HG03457 (cell line): Measurements from ENCODE around the gene KLF3.
A peak's percentile ranks its signal among the peaks of the same experiment; 100 is the strongest.

Experiments
- ATAC-seq: cut with Tn5 transposase; IDR thresholded peaks from one replicate; pipeline ENCODE4 v1.9.1; 2021; ENCODE audit warnings: moderate number of reproducible peaks; ENCODE audit not compliant: unreplicated experiment

The KLF3 gene

DNA sequence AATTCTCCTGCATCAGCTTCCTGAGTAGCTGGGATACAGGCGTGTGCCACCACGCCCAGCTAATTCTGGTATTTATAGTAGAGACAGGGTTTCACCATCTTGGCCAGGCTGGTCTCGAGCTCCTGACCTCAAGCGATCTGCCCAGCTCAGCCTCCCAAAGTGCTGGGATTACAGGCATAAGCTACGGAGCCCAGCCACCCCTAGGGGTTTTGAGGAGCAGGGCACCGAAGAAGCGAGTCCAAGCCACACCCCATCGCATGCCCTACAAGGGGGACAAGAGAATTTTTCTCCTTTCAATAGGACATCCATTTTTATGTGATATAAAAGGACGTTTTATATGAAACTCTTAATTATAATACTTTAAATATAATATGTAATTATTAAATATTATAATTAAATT is 13.9 kb upstream of the KLF3 start:
- ATAC-seq = no peak

DNA sequence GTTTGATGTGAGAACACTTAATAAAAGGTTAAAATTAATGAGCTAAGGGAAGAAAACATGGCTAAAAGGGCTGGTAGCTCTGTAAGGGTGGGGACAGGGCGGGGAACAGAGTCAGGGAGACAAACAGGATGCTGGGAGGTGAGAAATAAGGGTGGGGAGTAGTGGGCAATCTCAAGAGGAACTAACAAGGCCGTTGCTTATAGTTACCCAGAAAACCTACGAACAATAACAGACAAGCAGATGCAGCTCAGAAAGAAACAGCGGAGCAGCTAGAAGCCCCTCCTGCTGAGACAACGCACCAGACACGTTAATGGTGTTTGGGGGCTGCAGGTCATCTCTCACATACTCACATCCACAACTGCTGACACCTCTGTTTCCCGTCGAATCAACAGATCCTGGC is 9.7 kb upstream of the KLF3 start:
- ATAC-seq = no peak

DNA sequence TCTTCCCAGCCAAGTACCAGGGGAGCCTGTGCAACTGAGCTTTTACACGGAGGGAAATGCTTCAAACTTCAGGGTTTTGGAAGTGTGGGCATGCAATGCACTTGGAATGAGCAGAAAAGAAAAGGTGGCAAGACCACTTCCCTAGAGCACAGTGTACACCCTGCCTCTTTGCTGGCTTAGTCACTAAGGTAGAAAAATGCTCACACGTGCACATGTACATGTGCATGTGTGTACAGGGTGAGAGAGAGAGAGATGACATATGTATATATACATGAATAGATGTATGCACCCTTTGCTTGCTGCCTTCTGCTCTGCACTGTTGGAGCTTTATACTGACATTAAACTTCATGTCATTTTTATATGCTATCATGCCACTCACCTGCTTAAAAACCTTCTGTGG is 7.9 kb upstream of the KLF3 start:
- no peak for ATAC-seq

DNA sequence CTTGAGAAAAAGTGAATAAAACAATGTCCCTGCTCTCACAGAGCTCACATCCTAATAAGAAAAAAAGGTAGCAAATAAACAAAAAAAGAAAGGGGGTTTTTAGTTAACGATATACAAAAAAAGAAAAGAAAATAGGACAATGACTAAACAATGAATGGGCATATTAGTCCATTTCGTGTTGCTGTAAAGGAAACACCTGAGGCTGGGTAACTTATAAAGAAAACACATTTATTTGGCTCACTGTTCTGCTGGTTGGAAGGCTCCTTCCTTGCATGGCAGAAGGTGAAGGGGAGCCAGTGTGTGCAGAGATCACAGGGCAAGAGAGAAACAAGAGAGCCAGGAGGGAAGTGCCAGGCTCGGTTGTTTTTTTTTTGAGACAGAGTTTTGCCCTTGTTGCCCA is 4.7 kb upstream of the KLF3 start:
- ATAC-seq = no peak

DNA sequence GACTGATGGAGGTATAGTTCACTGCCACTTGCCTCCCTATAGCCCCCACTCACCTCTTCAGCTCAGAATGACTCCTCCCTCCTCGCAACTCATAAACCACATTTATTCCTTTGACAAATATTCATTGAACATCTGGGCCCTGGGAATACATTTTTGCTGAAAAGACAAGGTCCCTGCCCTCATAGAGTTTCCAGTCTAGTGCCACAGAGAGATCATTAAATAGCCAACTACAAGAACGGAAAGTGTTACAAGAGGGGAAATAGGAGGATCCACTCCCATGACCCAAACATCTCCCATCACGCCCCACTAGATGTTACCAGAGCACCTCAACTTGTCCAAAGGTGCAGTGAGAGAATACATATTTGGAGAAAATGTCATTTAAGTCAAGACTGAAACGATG is 3.2 kb upstream of the KLF3 start:
- ATAC-seq = no peak

DNA sequence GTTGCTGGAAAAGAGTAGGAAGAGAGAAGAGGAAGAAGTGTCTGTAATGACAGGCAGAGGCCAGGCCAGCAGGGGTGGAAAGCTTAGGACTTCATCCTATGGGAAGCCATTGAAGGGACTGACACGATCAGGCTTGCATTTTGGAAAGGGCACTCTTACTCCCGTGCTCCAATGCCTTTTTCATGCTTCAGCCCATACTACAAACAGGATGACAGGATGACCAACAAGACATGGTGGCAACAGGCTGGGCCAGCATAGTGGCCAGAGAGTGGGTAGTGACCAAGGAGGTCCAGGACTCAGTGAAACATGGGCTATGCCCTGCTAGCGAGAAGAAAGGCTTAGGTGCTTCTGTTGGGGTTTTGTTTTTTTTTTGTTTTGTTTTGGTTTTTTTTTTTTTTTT is 2.6 kb upstream of the KLF3 start:
- no peak for ATAC-seq

DNA sequence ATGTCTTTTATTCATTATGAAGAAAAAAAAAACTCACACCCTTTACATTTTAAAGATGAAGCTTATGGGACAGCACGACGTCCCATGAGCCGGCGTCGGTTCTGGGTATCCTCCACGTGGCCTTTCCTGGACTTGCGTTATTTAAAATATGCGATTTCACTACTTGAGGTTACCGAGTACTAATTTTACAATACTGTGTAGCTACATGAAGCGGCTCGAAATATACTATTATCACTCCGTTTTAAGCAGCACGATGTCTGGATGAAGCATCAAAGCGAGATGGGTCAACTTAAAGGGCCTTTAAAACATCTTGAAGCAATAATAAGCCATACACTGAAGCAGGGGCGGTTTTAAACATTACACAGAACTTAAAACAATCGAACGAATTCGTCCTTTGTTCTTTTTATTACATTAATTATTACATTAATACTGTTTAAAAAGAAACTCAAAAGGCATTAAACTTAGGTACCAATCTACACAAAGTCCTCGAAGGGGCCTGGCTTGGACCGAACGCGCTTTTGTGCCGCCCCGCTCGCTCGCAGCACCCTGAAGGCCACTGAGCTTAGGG is 1.4 kb upstream of the KLF3 start:
- no peak for ATAC-seq

DNA sequence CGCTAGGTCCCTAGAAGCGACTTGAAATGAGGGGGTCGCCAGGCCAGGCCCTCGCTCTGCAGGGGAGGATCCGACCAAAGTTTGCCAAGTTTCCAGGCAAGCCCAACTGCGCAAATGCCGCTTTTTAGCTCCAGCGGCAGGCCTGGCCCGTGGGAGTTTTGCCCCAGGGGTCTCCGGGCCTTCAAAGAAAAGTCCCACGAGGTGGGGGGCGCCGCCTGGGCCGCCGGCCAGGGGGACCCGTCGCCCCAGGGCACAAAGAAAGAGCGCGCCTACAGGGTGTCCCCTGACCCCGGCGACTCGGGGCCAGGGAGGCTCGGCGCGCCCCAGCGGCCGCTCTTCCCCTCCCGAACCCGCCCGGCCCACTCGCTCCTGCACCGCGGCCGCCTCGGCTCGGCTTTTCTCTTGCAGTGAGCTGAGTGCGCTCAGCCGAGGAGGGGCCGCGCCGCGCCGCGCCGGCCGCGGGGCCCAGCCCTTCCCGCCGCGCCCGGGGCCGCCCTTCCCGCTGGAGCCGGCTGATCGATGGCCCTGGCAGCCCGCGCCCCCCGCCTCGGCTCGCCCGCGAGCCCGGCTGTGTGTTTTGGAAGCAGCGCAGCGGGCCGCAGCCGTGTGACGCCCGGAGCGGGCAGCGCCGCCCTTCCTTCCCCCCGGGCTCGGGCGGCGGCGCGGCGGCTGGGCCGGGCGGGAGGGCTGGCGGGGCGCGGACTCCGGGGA is 754 bp upstream of the KLF3 start:
- ATAC-seq = peak; percentile 20

DNA sequence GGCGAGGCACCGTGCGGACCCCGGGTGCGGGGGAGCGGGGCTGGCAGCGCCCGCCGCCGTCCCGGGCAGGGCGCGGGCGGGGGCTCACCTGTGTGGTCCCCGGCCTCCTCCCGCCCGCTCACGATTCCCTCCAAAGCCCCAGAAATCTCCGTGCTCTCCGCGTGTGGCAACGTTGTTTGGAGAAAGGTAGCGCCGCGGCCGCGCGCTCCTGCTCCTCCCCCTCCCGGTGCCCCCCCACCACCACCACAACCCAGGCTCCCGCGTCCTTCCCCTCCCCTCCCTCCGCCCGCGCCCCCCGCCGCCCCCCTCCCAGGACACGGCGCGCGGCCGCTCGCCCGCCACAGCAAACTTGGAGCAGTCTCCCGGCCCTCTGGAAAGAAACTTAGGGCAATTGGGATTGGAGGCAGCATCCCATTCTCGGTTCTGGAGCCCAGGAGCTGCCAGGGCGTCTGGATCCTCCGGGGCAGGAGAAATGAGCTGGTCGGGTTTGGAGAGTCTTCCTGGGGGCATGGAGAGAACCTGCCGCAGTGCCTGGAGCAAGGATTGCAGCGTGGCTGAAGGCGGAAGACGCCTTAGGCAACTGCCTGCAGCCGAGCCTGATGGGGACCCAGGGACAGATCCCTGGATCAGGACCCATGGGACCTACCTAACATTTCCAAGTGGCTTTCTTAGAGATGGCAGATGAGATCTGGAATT is 855 bp downstream of the KLF3 start:
- no peak for ATAC-seq

DNA sequence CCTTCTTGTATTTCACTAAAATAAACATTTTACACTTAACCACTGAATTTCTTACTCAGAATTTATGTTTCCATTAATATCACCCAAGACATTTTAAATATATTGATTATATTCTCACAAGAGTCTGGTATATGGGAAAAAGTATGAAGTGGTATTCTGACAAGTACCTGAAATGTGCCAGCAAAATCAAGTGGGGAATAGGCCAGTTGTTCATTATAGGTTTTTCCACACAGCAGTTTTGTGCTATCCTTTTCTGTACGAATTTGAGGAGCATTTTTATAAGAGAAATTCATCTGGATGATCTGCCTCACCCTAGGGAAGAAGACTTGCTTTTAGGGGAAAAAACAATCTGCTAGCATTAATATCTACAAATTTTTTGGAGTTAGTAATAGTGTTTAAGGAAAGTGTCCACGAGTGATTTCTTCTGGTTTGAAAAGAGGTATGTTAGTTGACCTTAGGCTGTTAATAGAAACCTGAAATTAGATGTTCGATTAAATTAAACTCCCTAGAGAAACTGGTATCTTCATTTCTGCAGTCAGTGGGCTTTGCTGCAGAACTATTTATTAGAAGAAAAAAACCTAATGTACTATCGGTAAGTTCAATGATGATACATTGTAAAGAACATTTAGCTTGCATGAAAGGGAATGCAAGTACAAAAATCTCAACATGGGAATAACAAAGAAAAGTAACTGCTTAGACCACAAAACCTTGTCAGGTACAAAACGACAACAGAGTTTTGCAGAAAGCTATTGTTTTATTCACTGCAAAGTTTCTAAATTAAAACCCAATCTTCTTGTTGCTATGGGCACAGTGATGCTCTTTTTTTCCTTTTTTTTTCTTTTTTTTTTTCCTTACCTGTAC is 1.8 kb downstream of the KLF3 start:
- no peak for ATAC-seq

DNA sequence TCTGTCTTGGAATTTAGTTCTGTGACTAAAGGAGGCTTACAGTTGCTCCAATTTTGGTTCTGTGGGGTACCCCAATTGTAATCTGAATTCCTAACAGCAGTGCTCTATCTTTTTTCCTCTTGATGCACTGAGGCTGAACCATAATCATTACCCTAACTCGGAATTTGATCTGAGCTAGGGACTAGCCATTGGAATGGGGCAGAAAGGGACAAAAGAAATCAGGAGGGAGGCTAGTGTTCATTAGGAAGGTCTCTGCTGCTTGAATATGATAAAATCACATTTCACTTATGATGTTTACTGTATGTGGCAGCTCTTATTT is 2.7 kb downstream of the KLF3 start:
- no peak for ATAC-seq

DNA sequence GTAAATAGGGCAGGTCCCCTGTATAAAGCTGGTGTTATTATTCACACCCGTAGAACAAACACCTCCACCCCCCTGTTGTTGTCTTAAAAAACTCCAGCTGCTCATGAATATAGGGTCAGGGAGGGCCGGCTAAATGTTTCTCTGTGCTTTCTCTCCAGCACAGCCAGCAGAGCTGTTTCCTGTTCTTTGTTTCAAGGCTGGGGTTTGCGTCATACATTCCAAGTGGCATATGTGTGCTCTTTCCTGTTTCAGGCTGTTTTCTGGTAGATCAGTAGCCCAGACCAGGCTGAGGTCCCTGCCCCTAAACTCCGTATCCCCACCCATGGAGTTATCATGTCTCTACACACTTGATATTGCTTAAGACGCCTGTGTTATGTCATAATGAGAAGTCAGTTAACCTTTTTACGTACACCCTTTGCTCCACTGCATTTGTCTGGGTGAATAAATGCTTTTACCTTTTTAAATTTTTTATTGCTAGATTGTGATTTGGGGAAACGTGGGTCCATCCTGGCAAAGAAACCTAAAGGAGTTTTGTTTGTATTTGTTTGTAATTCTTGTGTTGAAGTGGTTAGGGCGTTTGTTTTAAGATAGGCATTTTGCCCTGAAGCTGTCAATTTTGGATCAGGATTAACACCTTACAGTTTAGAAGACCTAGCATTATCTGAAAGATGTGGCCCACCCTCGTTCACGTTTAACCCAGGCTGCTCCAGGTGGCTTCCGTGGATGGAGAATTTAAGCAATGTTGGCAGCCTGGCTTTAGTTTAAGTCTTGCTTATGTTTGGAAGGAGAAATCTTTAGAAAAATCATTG is 3.3 kb downstream of the KLF3 start:
- no peak for ATAC-seq

DNA sequence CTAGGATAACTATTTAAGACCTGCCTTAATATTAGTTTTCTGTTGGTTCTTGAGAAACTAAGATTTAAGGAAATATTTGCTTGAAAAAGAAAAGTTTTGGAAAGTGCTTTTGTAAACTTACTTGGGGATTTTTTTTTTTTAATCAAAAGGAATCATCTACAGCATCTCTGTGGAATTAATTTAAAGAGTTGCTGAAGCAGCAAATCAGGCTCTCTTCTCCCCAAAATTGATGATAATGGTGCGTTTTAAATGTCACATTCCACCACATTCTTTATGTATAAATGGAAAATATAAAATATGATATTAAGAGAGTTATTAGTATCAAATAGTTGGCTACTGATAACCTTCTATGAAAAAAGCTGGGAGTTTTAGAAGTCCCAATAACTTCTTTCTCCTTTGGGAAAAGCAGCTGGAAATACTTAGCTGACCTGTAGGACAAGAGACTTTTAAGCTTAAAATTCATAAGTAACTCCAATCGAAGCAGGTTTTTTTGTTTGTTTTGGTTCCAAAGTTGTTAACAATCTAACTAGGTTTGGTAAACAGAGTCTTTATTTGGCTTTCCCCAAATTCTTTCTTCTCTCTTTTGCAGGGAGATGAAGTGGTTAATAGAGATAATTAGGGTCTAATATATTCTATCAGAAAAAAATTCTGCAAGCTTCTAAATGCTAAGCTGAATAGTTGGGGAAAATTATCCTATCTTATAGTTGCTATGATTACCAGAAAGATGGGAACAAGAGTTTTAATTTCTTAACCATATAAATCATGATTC is 4.4 kb downstream of the KLF3 start:
- no peak for ATAC-seq

DNA sequence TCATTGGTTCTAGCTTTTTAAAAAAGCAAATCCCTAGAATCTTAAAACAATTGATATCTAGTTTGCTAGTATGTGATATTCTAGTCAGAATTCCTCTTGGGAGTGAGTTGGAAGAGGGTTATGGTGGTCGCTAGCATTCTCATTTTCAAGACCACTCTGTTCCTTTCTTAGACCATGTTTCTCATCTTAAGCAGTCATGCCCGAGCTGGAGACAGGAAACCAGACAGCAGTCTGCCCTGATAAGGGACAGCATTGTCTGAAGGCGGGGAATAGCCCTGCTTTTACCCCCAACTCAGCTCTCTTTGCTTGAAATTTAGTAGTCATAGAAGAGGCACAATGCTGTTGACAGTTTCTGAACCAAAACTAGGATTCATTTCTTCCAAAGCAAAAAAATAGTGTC is 5.2 kb downstream of the KLF3 start:
- ATAC-seq = no peak

DNA sequence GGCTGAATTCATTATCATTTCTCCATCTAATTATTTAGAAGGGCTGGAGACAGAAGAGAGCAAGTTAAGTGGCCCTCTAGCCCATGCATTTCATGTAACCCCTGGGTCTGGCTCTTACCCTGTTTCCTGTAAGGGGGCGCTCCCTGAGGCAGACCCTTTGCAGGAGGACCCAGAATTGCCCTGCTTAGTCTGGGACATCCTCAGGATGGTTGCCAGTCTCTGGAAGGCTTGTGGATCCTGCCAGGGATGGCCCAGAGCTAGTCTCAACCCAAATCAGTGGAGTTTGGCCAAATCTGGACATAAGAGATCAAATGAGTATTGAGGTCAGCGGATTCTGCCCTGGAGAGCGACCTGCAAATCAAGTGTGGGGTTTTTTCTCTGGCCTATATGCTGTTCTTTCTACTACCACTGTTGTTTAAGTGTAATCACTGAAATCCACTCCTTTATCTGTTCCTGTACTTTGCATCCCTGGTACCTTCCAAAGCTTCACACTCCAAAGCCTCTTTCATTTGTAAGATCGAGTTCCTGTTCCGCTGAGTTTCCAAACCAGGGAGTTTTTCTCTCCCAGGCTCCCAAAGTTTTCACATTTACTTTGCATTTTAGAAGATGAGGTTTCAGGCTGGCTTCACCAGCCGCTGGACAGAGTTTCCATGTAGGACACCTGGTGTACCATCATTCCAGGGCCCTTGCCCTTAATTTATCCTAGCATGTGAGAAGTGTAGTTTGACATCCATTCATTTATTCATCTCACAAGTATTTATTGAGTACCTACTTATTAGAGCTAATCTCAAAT is 6.3 kb downstream of the KLF3 start:
- no peak for ATAC-seq

DNA sequence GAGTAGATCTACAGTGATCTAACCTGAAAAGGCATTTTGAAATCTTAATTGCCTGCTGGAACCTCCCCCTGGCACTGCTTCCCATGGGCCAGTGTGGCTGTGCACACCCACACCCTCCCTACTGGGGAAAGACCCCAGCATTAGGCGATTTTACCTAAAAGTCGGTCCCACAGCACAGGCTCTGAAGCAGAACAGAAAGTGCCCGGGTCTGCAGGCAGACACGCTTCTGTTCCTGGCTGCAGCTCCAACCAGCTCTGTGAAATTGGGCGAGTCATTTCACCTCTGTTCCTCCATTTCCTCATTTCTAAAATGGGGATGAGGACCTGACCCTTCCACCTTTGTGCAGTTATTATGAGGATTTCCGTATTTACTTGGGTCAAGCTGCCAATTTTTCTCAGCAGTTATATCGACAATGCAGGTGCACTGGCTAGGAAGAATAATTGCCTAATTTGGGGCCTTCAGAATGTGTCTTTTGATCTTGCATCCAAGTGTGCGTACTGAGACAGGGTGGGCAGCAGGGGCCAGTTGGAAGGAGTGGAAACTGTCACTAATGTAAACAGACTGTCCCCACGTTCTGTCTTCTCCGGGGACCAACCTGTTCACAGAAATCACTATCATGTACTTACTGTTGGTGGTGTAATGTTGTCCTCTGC is 7.1 kb downstream of the KLF3 start:
- ATAC-seq = no peak

DNA sequence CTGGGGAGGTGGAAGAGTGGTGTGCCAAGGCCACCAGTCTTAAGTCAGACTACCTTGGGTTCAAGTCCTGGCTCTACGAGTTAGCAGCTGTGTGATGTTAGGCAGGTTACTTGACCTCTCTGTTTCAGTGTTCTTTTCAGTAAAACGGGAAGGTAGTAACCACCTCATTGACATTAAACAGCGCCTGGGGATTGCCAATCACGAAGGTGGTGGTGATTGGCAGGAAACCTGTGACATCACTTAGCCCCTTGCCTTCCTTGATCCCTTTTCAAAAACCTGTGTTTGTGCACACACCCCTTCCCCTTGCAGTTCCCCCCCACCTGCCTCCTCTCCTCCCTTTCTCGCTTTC is 7.6 kb downstream of the KLF3 start:
- no peak for ATAC-seq

DNA sequence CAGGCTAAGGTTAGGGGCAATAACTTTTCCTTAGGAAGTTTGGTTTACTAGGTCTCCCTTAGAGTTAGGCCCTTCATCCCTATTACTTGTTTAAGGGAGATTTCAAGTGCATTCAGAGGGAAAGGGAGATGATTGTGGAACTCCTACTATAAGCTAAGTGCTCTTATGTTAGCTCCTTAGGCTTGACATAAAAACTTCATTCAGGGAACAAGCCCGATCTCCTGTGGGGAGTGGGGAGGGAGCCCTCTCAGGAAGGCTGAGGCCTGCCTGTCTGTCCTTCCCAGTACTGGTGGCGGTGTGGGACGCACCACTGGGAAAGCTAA is 8.0 kb downstream of the KLF3 start:
- ATAC-seq = no peak
